GM21515 (cell line): ENCODE results near the gene XIRP1.

Source experiments
- ATAC-seq: cut with Tn5 transposase; IDR thresholded peaks from one replicate; pipeline ENCODE4 v1.9.1; 2021; ENCODE audit not compliant: unreplicated experiment

Gene XIRP1

DNA sequence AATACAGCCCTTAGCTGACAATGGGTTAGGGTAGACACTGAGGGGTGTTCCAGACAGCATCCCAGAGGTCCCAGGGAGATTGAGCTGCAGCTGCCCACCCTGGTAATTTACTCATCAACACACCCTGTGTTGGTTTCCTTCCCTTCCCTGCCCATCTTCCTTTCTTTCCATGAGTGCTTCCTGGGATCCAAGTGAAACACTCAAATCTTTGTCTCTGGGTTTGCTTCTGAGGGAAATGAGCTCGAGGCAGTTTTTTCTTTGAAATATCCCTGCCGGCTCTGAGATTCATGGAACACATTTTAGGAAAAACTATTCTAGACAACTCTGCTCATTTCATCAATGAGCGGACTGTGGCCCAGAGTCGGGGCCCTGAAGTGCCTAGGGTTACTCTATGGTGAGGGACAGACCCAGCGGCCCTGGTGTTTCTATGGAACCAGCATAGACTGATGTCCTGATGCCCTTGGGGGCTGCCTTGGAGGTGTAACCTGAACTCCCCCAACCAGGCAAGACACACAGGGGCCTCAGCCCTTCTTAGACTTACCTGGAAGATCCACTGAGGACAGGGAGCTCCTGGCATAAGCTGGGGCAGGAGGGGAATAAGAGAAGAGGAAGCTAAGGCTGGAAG lies 24.1 kb downstream of the XIRP1 start:
- ATAC-seq: no peak

DNA sequence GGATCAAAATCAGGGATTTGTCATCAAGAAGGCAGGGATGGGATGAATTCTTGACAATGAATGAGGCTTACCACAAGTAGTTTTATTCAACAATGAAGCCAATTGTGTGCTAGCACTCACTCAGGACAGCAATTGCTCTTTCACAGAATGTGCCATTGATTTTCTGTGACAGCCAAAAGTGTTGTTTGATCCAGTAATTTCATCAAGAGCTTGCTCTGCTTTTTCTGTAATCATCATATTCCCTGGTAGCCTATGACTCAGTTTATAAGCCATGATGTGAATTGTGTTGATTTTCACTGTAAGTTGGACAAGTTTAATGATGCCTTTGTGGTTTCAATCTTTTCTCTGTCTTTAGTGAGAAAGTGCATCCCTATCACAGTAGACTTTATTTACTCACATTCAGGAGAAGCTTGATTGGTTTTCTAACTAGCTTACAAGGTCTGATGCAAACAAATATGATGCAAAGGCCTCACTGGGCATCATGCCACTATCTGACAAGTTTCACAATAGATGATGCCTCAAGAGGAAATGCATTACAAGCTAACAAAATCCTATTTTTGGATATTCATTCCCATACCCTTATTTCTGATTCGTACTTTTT lies 25.4 kb downstream of the XIRP1 start:
- no peak for ATAC-seq

DNA sequence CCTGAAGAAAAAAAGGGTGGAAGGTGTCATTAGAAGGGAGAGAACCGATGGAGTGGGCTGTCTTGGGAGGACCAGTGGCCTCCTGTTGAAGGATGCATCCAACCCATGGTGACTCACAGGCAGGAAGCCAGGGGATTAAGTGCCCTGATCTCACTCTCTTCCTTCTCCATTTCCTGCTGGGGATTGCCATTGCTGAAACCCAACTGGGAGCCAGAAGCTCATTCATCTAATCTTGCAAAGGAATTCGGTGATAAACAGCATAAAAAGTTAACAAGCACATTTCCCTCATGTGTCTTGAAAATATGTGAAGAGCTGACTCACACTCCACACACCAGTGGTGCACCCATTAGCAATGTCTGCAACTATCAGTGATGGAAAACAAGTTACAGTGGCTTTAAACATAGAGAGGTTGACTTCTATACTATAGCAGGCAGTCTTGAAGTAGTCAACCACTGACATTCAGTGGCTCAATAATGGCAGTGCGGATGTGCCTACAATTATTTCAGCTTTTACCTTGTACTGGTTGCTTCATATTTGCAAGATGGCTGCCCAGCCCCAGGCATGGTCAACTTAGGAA lies 26.2 kb downstream of the XIRP1 start:
- ATAC-seq: no peak

DNA sequence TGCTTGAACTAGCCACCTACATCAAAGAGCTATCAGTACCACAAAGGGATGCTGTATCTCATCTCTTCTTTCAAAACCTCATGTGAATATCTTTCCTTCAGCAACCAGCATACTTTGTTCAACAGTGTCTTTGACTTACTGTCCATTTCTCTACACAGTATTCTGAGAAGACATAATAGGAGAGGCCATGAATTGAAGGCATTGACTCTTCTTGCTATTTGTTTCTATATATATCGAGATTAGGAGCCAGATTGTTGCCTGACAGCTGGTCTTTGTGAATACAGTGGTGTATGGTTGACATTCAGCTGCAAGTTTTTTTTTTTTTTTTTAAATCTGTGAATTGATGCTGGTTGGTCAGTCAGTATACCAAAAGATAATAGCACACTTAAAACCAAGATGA lies 26.9 kb downstream of the XIRP1 start:
- no peak for ATAC-seq

DNA sequence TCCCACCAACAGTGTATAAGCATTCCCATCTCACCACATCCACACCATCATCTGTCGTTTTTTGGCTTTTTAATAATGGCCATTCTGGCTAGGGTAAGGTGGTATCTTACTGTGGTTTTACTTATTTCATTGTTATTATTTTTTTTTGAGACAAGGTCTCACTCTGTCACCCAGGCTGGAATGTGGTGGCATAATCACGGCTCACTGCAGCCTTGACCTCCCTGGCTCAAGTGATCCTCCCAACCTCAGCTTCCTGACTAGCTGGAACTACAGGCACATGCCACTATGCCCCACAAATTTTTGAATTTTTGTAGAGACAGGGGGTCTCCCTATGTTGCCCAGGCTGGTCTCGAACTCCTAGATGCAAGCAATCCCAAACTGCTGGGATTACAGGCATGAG lies 28.0 kb downstream of the XIRP1 start:
- no peak for ATAC-seq

DNA sequence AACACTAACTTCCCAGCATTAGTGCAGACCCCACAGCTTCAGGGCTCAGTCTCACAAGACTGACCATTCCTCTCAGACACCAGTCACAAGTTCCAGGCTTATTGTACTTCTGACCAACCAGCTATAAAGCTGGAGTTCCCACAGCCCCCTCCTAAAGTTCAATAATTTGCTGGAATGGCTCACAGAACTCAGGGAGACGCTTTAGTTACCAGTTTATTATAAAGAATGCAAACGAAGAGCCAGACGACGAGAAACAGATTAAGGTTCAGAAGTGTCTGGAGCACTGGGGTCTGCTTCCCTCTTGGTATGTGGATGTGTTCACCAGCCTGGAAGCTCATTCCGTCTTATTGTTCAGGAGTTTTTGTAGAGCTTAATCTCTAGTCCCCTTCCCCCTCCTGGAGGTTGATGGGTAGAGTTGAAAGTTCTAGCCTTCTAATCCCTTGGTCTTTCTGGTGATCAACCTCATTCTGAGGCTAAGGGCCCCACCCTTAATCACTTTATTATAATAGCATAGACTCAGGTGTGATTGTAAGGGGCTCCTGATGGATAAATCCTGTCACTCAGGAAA lies 34.2 kb downstream of the XIRP1 start:
- no peak for ATAC-seq

DNA sequence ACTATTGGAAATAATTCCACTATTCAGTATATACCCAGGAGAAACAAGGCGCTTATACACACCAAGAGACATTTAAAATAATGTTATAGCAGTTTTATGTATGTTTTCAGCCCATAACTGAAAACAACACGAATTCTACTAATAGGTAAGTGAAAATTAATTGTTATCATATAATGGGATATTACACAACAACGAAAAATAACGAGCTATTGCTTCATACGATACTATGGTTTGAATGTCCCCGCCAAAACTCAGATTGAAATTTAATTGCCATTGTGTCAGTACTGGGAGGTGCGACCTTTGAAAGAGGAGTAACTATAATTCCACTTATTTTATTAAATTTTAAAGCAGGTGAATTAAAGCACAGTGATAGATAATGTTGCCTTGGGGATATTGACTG lies 35.0 kb downstream of the XIRP1 start:
- ATAC-seq: no peak

DNA sequence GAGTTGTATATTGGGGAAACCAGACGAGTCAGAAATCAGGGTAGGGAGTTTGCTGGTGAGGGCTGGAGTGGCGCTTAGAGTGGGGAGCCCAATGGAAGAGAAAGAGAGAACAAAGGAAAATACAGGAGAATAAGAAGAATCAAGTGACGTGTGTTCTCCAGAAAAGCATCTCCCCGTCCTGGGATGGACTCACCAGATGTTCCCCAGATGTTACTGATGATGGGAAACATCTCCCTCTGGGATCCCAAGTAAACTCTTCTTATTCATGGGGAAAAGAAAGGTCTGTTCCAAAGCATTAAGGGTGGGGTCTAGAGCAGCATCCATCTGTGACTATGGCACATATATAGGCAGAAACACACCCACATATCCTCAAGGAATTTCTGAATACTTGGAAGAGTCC lies 36.0 kb downstream of the XIRP1 start:
- no peak for ATAC-seq

DNA sequence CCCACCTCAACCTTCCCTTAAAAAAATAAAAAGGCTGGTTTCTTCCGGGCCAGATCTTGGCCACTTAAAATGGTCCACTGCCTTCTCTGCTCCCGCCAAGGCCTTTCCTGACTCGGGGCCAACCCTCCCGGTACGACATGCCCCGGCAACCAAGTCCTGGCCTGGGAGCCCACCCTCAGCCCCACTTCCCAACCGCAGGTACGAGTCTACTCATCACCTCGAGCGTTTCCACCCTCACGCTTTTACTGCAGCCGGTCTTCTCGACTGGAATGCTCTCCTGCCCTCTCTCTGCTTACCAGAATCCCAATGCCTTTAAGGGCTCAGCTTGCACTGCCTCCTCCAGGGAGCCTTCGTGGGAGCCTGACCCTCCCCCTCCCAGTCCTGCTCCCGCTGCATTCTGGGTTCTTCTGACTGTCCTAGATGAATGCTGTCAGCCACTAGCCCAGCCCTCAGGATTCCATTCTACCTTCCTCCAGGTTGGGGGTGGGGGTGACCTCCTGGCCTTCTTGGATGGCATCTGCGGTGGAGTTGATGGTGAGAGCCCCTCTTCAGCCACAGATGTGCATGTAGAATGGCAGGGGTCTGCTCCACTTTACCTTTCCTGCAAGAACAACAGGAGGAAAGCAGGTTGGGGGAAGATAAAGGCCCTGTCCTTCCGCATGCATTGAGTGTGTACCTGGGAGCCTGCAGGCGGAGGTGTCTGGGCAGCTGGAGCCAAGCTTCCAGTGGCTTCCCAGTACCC lies 37.9 kb downstream of the XIRP1 start:
- no peak for ATAC-seq

DNA sequence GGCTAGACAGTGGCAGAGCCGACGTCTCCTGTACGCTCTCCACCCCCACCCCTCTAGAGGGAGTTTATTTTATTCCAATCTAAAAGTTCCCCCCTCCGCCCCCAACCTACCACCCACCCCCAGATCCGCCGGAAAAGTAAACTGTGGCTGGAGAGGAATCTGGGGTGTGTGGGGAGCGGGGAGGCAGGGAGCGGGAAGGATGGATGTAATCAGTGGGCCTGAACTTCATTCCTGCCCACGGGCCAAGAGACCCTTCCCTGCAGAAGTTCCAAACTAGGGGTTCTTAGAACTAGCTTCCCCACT lies 38.5 kb downstream of the XIRP1 start:
- ATAC-seq: no peak

DNA sequence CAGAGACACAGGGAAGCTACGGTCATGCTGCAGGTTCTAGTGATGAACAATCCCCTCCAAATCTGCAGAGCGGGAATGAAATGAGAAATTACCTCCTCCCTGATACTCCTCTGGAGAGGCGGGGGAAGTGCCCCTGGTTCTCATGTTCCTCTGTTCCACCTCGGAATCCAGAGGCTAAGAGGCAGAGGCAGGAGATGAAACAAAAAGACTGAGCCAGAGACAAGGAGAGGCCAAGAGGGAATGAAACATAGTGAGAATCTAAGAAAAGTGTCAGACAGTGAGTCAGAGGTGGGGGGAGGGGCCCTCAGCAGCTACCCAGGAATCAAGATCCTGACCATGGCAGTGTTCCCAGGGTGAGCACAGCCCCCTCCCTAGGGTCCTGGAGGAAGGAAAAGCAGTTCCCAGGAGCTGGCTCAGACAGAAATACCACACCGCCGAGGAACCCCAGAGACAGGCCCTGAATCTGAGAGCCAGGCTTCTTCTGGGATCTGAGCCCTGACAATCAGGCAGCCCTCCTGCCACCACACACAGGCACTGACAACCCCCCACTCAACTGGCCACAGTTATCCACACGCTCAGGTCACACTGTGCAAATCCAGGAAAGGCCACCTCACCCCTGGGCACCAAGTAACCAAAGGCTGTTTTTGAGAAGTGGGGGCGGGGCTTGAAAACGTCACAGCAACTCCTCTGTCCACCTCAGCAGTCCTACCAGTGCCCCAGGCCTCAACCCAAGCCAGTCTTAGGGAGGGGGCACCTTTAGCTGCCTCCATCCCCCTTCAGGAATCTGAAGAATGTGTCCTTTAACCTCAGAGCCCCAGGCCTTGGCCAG lies 41.4 kb downstream of the XIRP1 start:
- ATAC-seq: no peak

DNA sequence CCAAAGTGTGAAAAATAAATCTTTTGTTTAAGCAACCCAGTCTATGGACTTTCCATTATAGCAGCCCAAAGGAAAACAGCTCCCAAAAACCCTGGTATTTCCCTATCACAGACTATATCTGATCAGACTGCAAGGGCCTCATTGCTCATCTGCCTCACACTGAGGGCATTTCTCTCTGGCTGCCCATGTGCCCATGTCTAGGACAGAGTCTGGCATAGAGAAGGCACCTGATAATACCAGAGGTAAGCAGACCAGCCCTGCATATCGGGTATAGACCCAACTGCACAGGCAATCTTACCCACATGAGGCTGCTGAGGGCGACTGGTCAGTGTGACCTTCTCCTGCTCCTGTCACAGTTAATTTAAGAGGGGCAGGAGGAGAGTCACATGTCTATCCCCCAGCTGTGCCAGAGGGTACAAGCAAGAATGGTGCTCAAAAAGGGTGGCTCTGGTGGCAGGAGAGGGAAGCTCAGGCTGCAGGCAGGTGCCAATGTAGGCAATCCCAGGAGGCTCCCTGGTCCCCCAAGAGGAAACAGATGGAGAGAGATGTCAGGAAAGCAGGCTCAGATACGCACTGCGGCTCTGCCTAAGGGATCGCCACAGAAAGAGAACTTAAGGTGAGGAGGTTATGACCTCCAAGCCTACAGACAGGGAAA lies 42.1 kb downstream of the XIRP1 start:
- ATAC-seq: no peak

DNA sequence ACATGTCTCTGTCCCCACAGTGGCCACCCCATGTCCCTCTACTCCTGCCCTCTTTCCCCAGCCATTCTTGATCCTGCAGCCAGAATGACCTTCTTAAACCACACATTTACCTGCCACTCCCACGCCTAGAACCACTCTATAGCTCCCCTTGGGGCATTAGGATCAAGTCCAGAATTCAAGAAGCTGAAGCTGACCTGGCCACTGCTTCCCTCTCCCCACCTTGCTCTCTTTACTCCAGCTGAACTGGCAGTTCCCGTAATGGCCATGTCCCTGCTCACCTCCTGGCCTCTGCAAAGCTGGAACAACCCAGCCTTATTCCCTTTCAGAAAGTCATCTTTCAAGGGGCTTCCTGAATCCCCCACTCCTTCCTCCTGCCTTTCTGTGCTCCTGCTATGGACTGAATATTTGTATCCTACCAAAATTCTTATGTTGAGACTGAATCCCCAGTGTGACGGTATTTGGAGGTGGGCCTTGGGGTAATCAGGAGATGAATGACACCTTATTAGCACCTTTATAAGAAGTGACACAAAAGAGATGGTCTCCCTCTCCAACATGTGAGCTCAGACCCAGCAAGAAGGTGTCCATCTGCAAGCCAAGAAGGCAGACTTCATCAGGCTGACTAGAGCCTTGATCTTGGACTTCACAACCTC lies 42.8 kb downstream of the XIRP1 start:
- no peak for ATAC-seq

DNA sequence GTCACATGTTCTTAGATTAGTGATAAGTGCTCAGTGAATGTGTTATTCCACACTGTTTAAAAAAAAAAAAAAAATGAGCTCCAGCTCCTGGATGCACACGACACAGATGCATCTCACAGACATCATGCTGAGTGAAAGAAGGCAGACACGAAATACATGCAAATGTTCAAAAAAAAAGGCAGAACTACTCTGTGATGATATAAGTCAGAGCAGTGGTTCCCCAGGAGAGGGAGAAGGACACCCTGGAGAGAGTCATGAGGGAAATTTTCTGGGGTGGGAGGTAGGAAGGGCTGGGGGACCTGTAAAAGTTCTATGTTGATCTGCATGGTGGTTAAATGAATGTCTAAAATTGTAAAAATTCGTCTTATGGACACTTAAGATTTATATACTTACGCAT lies 43.3 kb downstream of the XIRP1 start:
- no peak for ATAC-seq

DNA sequence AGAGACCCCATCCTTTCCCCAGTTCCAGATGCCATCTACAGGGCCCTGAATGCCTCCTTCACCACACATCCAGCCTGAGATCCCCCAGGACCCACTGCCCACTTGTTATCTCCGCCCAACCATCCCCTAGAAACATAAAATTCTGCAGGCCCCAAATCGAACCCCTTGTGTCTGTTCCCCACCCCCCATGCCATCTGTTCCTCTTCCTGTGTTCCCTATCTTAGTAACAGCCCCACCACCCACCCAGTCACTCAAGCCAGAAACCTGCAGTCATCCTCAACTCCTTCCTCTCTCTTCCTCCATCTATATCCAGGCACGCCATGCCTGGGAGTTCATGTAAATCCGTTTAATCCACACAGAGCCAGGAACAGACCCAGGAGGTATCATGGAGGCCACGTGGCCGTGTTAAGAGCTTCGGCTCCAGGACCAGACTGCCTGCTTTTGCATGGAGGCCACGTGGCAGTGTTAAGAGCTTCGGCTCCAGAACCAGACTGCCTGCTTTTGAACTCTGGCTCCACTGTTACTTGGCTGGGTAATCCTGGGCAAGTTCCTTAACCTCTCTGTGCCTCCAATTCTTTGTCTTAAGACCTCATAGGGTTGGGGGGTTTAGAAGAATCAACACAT lies 43.8 kb downstream of the XIRP1 start:
- ATAC-seq: no peak

DNA sequence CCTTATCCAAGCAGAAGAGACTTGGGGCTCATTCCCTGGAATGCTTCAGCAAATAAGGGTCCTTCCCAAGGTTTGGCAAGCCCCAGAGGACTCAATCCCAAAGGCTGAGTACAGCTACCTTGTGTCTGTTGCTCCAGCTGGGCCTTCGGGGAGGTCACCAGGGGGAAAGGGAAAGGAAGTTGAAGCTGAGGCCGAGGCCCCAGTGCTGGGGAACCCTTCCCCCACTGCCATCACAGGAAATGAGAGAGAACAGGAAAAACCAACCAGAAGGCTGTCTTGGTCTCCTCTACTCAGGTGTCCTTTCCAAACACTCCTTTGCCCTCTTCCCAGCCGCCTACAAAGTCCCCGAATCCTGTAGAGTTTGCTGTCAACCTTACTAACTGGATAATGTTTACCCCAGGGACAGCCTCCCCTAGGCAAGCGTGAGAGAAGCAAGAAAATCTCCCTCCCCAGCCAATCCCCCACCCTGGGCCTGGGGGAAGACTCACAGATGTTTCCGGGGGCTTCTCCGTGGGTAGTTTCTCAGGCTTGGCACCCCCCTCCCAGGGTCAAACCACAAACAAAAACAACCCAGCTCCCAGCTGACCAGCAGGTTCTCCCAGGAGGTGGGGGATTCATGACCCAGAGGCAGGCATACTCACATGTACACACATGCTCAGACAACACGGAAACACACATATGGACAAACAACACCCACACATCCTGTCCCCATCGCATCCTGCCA lies 44.5 kb downstream of the XIRP1 start:
- peak; percentile 30 for ATAC-seq

DNA sequence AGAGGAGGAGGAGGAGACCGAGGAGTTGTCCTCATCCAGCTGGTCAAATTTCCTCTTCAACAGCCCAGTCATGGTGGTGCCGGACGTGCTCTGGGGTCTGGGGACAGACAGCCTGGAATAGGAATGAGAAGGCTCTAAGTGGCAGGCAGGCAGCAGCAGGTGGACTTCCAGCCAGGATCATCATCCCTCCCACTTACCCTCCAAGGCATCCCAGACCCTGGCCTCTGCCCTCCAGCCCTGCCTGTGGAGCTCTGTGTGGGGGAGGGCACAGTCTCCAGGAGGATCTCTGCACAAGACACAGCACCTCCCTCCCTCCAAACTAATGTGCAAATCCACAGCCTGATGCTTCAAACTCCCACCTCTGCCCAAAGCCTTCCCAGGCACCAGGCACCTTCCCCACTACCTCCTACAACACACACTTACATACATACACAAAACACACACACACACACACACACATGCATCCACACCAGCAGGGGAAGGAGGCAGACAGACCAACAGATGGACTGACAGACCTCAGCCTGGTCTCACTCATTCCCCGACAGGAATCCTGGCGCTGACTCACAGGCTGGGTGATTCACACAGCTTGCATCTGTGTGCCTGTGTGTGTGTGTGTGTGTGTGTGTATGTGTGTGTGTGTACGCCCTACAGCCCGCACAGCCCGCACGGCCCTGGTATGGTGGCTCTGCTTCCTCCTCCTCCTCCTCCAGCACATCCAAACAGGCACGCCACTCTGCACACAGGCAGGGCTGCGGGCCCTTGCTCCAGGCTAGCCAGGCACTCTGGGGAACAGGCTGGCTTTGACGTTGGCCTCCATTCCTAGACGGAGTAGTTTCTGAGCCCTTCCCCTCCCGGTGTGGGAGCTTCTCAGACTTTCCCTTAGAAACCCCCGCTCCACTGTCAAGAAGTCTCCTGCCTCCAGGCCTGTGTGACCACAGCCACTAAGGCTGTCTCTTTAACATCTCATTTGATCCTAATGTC lies 45.5 kb downstream of the XIRP1 start:
- peak; percentile 10 for ATAC-seq

DNA sequence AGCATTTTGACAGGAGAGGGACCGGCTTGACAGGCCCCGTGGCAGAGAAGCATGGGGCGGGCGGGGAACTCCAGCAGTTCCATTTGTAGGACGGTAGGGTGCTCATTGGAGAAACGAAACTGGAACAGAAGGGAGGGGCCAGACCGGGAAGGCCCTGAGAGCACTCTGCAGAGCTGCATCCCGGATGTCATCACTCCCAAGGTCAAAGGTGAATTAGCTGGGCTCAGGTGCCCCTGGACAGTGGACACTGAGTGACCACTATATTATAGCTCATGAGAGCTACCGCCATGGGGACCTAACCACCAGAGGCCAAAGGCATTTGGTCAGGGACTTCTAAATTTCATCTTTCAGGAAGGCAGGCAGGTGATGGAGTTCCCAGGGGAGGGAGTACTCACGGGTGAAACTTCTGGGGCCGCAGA lies 46.3 kb downstream of the XIRP1 start:
- ATAC-seq: no peak
